Body of pancreas (tissue), 4 donors: ENCODE results near the gene KIF5B. TPM values are rescaled to one million over a fixed set of nuclear protein-coding genes. Genes with fewer than 3 reads are reported as not detected.
A peak's percentile ranks its signal among the peaks of the same experiment; 100 is the strongest.

Experiments
- ATAC-seq: fragments of 150-250 bp; one replicate; pipeline ENCODE4 v1.9.1; 2016
- DNase-seq, 4 donors: peaks; one replicate each; pipeline ENCODE4 v3.0.0-alpha.2; 2019
- H3K27ac ChIP-seq, 4 donors: fragments of 200-600 bp; sonication (generic); 1 replicate in 3 of 4; 2 replicates in 1 of 4; pipeline versions ENCODE4 v1.5.1 to v1.6.1; 2016 to 2019; ENCODE audit warnings: mild to moderate bottlenecking in 1 of 4, mixed read lengths in 1 of 4, moderate library complexity in 1 of 4
- H3K27me3 ChIP-seq, 2 donors: fragments of 200-600 bp; sonication (generic); one replicate each; pipeline ENCODE4 v1.6.0; 2016; ENCODE audit warnings: mild to moderate bottlenecking in 1 of 2
- H3K36me3 ChIP-seq, 2 donors: fragments of 200-600 bp; sonication (generic); replicated peaks in 1 of 2; 2 replicates each; pipeline ENCODE4 v1.5.1; 2016; ENCODE audit warnings: low read depth in 2 of 2; ENCODE audit not compliant: insufficient read depth in 1 of 2
- H3K4me1 ChIP-seq: fragments of 200-600 bp; sonication (generic); one replicate; pipeline ENCODE4 v1.6.0; 2016
- H3K4me3 ChIP-seq, 2 donors: fragments of 200-600 bp; sonication (generic); 1 replicate in 1 of 2; 2 replicates in 1 of 2; pipeline ENCODE4 v1.5.1; 2016 to 2019
- H3K9me3 ChIP-seq, 3 donors: fragments of 200-600 bp; sonication (generic); 1 replicate in 2 of 3; 2 replicates in 1 of 3; pipeline ENCODE4 v1.5.1; 2016
- POLR2A ChIP-seq, 3 donors: fragments of 450-650 bp; IDR thresholded peaks; one replicate each; pipeline ENCODE4 v1.6.1; 2016; ENCODE audit warnings: antibody characterized with exemption in 3 of 3, mild to moderate bottlenecking in 2 of 3
- WGBS, 2 donors: methylation state at CpG; one replicate each; pipeline ENCODE4 v1.1.5; 2017; 5-methylcytosine and 5-hydroxymethylcytosine counted together
- intact Hi-C: fragments of 100-400 bp; cut with DNase I; formaldehyde crosslinking; loops from one replicate; pipeline ENCODE4 v1.15.1; 2023
- small RNA-seq: library from RNA; depleted of rRNA; stranded (forward); fragments of <200 nt; gene quantifications from one replicate; pipeline ENCODE3, GENCODE V24; 2016
- total RNA-seq, 2 donors: library from RNA; depleted of rRNA; stranded (reverse); fragments of >200 nt; gene quantifications; one replicate each; pipeline ENCODE4 v1.1.0, GENCODE V29; 2016
- TF ChIP-seq, protein P1 (sequence below), 7 experiments: fragments of 450-650 bp in 4 of 7; fragments of 200-600 bp in 3 of 7; sonication (generic) in 3 of 7; IDR thresholded peaks; one replicate each; pipeline ENCODE4 v1.5.1; 2016 to 2019; ENCODE audit warnings: antibody characterized with exemption in 7 of 7

KIF5B gene
- total RNA-seq, 2 donors from 2014 or later = 53.7 to 59.9 TPM

DNA sequence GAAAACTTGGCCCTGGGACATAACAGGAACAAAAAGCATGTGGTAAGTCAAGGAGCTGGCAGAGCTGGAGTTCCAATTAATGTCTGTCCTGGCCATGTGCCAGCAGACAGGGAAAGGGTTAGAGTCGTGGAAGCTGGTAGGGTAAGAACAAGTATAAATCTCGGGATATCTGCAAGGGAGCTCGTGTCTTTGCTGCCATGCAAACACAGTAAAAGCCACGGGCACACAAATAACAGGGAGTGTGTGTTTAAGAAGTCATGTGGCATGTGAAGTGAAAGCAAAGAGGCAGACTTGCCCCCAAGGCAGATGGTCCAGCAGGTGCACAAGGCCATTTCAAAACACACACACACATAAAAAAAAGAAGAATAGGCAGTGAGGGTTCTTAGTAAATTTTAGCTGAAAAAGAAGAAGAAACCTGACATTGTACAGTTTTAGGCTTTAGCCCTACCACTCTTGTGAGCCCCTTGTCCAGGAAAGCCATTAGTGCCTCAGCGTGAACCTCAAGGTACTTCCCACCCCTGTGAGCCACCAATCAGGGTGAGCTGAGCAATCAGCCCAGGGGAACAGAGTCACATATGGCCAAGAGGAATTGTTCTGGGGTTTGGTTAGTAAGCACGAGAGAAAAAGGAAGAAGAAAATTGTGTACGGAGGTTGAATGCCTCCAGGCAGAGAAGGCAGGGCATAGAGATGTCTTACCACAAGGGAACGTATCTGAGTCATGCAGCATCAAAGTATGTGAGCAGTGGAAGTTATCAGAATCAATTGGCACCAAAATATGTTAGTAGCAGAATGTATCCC, 94.7 kb downstream of the KIF5B start:
- 45 to 49% methylated on average over 8 of the region's 8 CpGs for WGBS, 2 donors
- Histone ChIP-seq H3K27me3 (no peaks in the 10 kb centered on the region), H3K27ac (no peak overlapping the region), H3K9me3 (no peaks in the 10 kb centered on the region), H3K36me3 (no peaks in the 10 kb centered on the region), H3K4me1 (peaks cover 32% of the 10 kb centered on the region), H3K4me3 (no peak overlapping the region)
- no peak for TF ChIP-seq POLR2A (IDR thresholded peaks at IDR 0.05)
- TF ChIP-seq, protein P1, sequence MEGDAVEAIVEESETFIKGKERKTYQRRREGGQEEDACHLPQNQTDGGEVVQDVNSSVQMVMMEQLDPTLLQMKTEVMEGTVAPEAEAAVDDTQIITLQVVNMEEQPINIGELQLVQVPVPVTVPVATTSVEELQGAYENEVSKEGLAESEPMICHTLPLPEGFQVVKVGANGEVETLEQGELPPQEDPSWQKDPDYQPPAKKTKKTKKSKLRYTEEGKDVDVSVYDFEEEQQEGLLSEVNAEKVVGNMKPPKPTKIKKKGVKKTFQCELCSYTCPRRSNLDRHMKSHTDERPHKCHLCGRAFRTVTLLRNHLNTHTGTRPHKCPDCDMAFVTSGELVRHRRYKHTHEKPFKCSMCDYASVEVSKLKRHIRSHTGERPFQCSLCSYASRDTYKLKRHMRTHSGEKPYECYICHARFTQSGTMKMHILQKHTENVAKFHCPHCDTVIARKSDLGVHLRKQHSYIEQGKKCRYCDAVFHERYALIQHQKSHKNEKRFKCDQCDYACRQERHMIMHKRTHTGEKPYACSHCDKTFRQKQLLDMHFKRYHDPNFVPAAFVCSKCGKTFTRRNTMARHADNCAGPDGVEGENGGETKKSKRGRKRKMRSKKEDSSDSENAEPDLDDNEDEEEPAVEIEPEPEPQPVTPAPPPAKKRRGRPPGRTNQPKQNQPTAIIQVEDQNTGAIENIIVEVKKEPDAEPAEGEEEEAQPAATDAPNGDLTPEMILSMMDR (IDR thresholded peaks at IDR 0.05) = no peak
- ATAC-seq = peak; percentile 33
- intact Hi-C loops = no loop called here
- DNase-seq = peak in 2 of 4 donors; percentile 22

DNA sequence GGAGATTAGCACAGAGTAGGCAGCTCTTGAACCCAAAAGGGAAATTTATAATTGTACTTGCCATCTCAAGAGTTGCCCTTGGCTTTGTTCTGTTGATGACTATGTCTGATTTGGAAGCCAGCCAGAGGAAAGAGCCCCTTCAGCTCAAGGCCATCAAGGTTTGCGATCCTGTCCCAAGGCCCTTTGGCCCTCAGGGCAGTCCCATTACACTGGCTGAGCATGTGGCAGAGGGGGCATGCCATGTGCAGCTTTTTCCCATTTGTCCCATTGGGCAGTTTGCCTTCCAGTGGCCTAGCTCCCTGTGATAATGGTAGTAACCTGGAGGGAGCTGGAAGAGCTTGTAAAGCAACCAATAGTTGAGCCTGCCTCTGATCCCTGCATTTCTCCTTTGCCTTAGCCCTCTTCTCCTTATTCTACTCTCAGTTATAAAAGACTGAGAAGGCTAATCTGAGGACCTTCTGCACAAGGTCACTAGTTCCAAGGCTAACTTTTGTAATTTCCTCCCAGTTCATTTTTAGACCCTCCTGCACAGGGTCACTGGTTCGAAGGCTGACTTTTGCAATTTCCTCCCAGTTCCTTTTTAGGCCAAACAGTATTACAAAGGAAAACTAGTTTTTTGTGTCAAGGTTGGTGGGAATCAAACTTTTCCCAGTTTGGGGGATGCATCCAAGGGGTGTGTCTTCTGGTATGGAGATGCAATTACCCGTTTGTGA, 96.6 kb downstream of the KIF5B start:
- peak; percentile 30 for ATAC-seq
- H3K4me3 ChIP-seq = no peak overlapping the region
- TF ChIP-seq, protein P1 (IDR thresholded peaks at IDR 0.05) = no peak
- no peak for TF ChIP-seq POLR2A (IDR thresholded peaks at IDR 0.05)
- H3K36me3 ChIP-seq = no peaks in the 10 kb centered on the region
- 25 to 58% methylated on average over 3 of the region's 3 CpGs for WGBS, 2 donors
- H3K27me3 ChIP-seq = no peaks in the 10 kb centered on the region
- no peaks in the 10 kb centered on the region for H3K9me3 ChIP-seq
- no peak overlapping the region for H3K27ac ChIP-seq
- H3K4me1 ChIP-seq = peaks cover 24% of the 10 kb centered on the region
- intact Hi-C loops = loop anchor here (10.0 kb wide), 1 partner anchor 105 kb away; no protein-coding TSS in a partner anchor
- peak in 3 of 4 donors; percentile 25 to 31 (median 28) for DNase-seq

Small RNA genes lying within 50 kb of the gene (small RNA-seq; reads per million reads assigned to genes)
- gene RF00019 (not detected), gene RN7SL825P (not detected)

Other genes with a start within 250 kb of the KIF5B start
- 10 to 100 TPM; 34.3 to 39.4 TPM for gene ARHGAP12, start 127.6 kb downstream of the KIF5B start, total RNA-seq